Measurements from ENCODE around the gene GAL3ST3.

DNA sequence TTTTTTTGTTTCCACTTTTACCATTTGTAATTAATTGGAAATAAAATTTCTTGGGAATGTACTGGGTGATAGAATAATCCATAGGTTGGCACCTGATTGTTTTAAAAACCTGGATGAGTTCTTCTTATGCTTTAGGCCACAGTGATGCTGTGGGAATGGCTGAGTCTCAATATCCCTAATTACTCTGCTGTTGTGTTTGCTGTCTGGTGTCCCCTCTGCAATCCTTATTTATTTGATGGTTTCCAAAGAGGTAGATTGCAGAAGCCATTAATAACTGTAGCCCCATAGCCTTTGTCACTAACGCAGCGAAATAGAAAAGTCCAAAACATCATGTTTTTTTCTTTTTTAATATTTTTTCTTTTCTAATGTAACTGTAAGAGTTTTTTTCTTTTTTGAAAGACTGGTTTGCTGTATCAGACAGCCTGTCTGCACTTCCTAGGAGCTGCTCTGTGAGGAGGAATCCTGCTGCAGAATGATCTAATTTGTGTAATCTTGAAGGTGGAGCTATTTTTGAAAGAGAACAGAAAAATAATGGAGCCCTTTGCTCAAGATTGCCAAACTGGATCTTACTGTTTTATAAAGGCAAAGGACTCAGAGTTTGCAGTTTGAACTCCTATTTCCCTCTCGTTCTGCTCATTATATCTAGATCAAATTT lies 36.0 kb upstream of the GAL3ST3 start:
- TF ChIP-seq POLR2AphosphoS5 (IDR thresholded peaks at IDR 0.05; ENCODE audit: low read depth) (no peak), EZH2 (IDR thresholded peaks at IDR 0.05; ENCODE audit: low read depth, unreplicated experiment) (no peak), JUNB (IDR thresholded peaks at IDR 0.05; ENCODE audit: unreplicated experiment) (no peak)
- TF ChIP-seq, protein P1, sequence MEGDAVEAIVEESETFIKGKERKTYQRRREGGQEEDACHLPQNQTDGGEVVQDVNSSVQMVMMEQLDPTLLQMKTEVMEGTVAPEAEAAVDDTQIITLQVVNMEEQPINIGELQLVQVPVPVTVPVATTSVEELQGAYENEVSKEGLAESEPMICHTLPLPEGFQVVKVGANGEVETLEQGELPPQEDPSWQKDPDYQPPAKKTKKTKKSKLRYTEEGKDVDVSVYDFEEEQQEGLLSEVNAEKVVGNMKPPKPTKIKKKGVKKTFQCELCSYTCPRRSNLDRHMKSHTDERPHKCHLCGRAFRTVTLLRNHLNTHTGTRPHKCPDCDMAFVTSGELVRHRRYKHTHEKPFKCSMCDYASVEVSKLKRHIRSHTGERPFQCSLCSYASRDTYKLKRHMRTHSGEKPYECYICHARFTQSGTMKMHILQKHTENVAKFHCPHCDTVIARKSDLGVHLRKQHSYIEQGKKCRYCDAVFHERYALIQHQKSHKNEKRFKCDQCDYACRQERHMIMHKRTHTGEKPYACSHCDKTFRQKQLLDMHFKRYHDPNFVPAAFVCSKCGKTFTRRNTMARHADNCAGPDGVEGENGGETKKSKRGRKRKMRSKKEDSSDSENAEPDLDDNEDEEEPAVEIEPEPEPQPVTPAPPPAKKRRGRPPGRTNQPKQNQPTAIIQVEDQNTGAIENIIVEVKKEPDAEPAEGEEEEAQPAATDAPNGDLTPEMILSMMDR (conservative IDR thresholded peaks at IDR 0.05; ENCODE audit: low read depth in 2 of 2), result no peak
- TF ChIP-seq, protein P2, sequence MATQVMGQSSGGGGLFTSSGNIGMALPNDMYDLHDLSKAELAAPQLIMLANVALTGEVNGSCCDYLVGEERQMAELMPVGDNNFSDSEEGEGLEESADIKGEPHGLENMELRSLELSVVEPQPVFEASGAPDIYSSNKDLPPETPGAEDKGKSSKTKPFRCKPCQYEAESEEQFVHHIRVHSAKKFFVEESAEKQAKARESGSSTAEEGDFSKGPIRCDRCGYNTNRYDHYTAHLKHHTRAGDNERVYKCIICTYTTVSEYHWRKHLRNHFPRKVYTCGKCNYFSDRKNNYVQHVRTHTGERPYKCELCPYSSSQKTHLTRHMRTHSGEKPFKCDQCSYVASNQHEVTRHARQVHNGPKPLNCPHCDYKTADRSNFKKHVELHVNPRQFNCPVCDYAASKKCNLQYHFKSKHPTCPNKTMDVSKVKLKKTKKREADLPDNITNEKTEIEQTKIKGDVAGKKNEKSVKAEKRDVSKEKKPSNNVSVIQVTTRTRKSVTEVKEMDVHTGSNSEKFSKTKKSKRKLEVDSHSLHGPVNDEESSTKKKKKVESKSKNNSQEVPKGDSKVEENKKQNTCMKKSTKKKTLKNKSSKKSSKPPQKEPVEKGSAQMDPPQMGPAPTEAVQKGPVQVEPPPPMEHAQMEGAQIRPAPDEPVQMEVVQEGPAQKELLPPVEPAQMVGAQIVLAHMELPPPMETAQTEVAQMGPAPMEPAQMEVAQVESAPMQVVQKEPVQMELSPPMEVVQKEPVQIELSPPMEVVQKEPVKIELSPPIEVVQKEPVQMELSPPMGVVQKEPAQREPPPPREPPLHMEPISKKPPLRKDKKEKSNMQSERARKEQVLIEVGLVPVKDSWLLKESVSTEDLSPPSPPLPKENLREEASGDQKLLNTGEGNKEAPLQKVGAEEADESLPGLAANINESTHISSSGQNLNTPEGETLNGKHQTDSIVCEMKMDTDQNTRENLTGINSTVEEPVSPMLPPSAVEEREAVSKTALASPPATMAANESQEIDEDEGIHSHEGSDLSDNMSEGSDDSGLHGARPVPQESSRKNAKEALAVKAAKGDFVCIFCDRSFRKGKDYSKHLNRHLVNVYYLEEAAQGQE (IDR thresholded peaks at IDR 0.05; ENCODE audit: unreplicated experiment), result no peak
